Measurements from ENCODE around the gene NFYA. TPM values are rescaled to one million over a fixed set of nuclear protein-coding genes. Genes with fewer than 3 reads are reported as not detected.

Gene NFYA
- total RNA-seq, 1 experiment from 2014 or later = 43.0 TPM

- Histone ChIP-seq H3K79me1 (ENCODE audit: insufficient read depth, low read depth, low read length, poor library complexity, severe bottlenecking) (no peaks in the 10 kb centered on the region), H2BK20ac (ENCODE audit: low read depth, low read length, poor library complexity, severe bottlenecking) (no peak overlapping the region), H3T11ph (ENCODE audit: low read length) (no peak overlapping the region), H4K91ac (ENCODE audit: insufficient read length, low read depth, low read length) (no peak overlapping the region), H3K18ac (ENCODE audit: insufficient read length, low read depth, low read length) (no peak overlapping the region), H3K4me2 (ENCODE audit: insufficient read depth, insufficient read length, low read length) (no peak overlapping the region), H4K8ac (replicated peaks; ENCODE audit: insufficient read length, low read depth, low read length) (no peak overlapping the region), H3K14ac (ENCODE audit: insufficient read depth, low read length) (no peak overlapping the region; the same call in 1 of the 2 replicates), H3K27ac (ENCODE audit: insufficient read length, low read depth, low read length) (no peak overlapping the region), H4K20me1 (ENCODE audit: control insufficient read depth, insufficient read depth, insufficient read length) (no peaks in the 10 kb centered on the region), H3K4ac (ENCODE audit: low read depth, low read length) (no peak overlapping the region), H3K9ac (ENCODE audit: extremely low read depth, insufficient read length, low read length) (no peak overlapping the region), H2BK5ac (ENCODE audit: insufficient read length, low read length) (no peak overlapping the region), H2AK5ac (ENCODE audit: insufficient read length, low read length) (no peak overlapping the region), H3K23ac (ENCODE audit: insufficient read length, low read depth, low read length) (no peak overlapping the region), H4K5ac (ENCODE audit: insufficient read length, low read depth, low read length) (no peak overlapping the region), H3K79me2 (ENCODE audit: insufficient read depth, low read length) (no peaks in the 10 kb centered on the region), H3K56ac (ENCODE audit: insufficient read length, low read depth, low read length) (no peak overlapping the region), H3K27me3 (ENCODE audit: insufficient read depth, low read length) (no peaks in the 10 kb centered on the region), H2BK15ac (ENCODE audit: low read depth, low read length) (no peak overlapping the region), H2BK12ac (ENCODE audit: insufficient read length, low read depth, low read length) (no peak overlapping the region), H2AFZ (ENCODE audit: low read length) (no peak overlapping the region), H2BK120ac (ENCODE audit: low read depth, low read length, poor library complexity, severe bottlenecking) (no peak overlapping the region), H3K9me3 (ENCODE audit: control insufficient read depth, low read depth, low read length) (no peaks in the 10 kb centered on the region), H3K4me1 (ENCODE audit: insufficient read depth, low read length) (peaks cover 8% of the 10 kb centered on the region), H3K23me2 (ENCODE audit: insufficient read length, low read depth, low read length, poor library complexity, severe bottlenecking) (peaks cover 6% of the 10 kb centered on the region)
- Mint-ChIP-seq H3K4me1 (peaks cover 13% of the 10 kb centered on the region in 2 experiments), H3K9me3 (no peaks in the 10 kb centered on the region), H3K36me3 (ENCODE audit: insufficient read depth in 1 of 3, low read depth in 3 of 3) (no peaks in the 10 kb centered on the region), H3K27ac (no peak overlapping the region), H3K27me3 (ENCODE audit: low read depth) (no peaks in the 10 kb centered on the region), H3K4me3 (no peak overlapping the region)
- no peak for TF ChIP-seq CTCF (conservative IDR thresholded peaks at IDR 0.05)
- no peak for DNase-seq
- no CpG with 5 or more reads among the region's 15 CpGs for WGBS (ENCODE audit: extremely low coverage, insufficient read length, low lambda C conversion rate)
These were observed 39.9 kb upstream of the NFYA start for GRCh38 chr6:41032830-41033229.

Data from H9 (cell line).